GM12878 (cell line): ENCODE results near the gene METTL2B. TPM values are rescaled to one million over a fixed set of nuclear protein-coding genes. Genes with fewer than 3 reads are reported as not detected.

Source experiments
- DPF2 ChIP-seq: fragments of 450-650 bp; IDR thresholded peaks from 2 replicates; pipeline ENCODE4 v1.6.1; 2017; ENCODE audit warnings: mild to moderate bottlenecking
- E2F4 ChIP-seq: IDR thresholded peaks from 2 replicates; pipeline ENCODE4 v1.6.1; 2012; ENCODE audit warnings: low read depth, low read length, improper control_type of control experiment
- E2F8 ChIP-seq: fragments of 450-650 bp; IDR thresholded peaks from 2 replicates; pipeline ENCODE4 v1.6.1; 2018; ENCODE audit warnings: mild to moderate bottlenecking, low read depth, moderate library complexity; ENCODE audit not compliant: partially characterized antibody
- STAT1 ChIP-seq: fragments of 450-650 bp; conservative IDR thresholded peaks from 2 replicates; pipeline ENCODE4 v1.6.1; 2014; ENCODE audit warnings: antibody characterized with exemption, mild to moderate bottlenecking
- TARDBP ChIP-seq: IDR thresholded peaks from 2 replicates; pipeline ENCODE4 v1.6.1; 2016; ENCODE audit warnings: borderline replicate concordance
- polyA plus RNA-seq, 11 experiments: library from polyadenylated mRNA; depleted of rRNA in 4 of 11; unstranded in 6 of 11; stranded (reverse) in 5 of 11; fragments of >200 nt; fragmentation: Nextera tagmentation in 4 of 11; fragmentation: Illumina TruSeq in 1 of 11; extraction: Ambion mirVana in 4 of 11; extraction: Trizol in 1 of 11; gene quantifications; 1 replicate in 1 of 11; 2 replicates in 10 of 11; pipeline versions ENCODE4 v1.2.1 to v1.2.3, GENCODE V29; 2011 to 2016; ENCODE audit warnings: inconsistent platforms in 2 of 11, missing spikeins in 2 of 11, low read depth in 1 of 11
- total RNA-seq, 4 experiments: library from RNA; depleted of rRNA in 3 of 4; stranded (reverse); fragments of >200 nt in 3 of 4; fragmentation: Illumina TruSeq in 1 of 4; extraction: Trizol in 1 of 4; gene quantifications; 2 replicates each; pipeline versions ENCODE4 v1.2.1 to v1.2.3, GENCODE V29; 2013 to 2021
- TF ChIP-seq, protein P1 (sequence below): fragments of 450-650 bp; IDR thresholded peaks from 2 replicates; pipeline ENCODE4 v1.6.1; 2017; ENCODE audit warnings: mild to moderate bottlenecking, moderate library complexity

METTL2B gene
- total and polyA plus RNA-seq, 10 of the 15 experiments (the other 5 are each of a cell fraction or from before 2014, with no cell fraction given) = 18.9 to 48.4 (median 37.3) TPM

- TF ChIP-seq E2F8 = no peak
- TF ChIP-seq TARDBP = no peak
- no peak for TF ChIP-seq E2F4
- TF ChIP-seq DPF2 = no peak
- TF ChIP-seq, protein P1, sequence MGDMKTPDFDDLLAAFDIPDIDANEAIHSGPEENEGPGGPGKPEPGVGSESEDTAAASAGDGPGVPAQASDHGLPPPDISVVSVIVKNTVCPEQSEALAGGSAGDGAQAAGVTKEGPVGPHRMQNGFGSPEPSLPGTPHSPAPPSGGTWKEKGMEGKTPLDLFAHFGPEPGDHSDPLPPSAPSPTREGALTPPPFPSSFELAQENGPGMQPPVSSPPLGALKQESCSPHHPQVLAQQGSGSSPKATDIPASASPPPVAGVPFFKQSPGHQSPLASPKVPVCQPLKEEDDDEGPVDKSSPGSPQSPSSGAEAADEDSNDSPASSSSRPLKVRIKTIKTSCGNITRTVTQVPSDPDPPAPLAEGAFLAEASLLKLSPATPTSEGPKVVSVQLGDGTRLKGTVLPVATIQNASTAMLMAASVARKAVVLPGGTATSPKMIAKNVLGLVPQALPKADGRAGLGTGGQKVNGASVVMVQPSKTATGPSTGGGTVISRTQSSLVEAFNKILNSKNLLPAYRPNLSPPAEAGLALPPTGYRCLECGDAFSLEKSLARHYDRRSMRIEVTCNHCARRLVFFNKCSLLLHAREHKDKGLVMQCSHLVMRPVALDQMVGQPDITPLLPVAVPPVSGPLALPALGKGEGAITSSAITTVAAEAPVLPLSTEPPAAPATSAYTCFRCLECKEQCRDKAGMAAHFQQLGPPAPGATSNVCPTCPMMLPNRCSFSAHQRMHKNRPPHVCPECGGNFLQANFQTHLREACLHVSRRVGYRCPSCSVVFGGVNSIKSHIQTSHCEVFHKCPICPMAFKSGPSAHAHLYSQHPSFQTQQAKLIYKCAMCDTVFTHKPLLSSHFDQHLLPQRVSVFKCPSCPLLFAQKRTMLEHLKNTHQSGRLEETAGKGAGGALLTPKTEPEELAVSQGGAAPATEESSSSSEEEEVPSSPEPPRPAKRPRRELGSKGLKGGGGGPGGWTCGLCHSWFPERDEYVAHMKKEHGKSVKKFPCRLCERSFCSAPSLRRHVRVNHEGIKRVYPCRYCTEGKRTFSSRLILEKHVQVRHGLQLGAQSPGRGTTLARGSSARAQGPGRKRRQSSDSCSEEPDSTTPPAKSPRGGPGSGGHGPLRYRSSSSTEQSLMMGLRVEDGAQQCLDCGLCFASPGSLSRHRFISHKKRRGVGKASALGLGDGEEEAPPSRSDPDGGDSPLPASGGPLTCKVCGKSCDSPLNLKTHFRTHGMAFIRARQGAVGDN = peak; percentile 75
- no peak for TF ChIP-seq STAT1
Measured at GRCh38 chr7:128443831-128444600, 32.5 kb upstream of the METTL2B start (continued).
